H1 (cell line): ENCODE data around the gene KRT14. TPM values are rescaled to one million over a fixed set of nuclear protein-coding genes. Genes with fewer than 3 reads are reported as not detected.
"Not testable (repeated sequence)": the region's sequence is repeated elsewhere in the genome, so short reads cannot be mapped to it uniquely, and the experiment has no call there.

Source experiments
- CTCF ChIA-PET: fragments of 300-600 bp; sonication (Branson Sonifier 250); formaldehyde crosslinking; loops from one replicate; lab custom pipeline; 2021; ENCODE audit not compliant: partially characterized antibody; lab: Charles Lee
- POLR2A ChIA-PET: fragments of 300-600 bp; sonication (Branson Sonifier 250); formaldehyde crosslinking; loops from one replicate; lab custom pipeline; 2021; ENCODE audit warnings: inconsistent platforms; ENCODE audit not compliant: partially characterized antibody; lab: Charles Lee
- DNase-seq, 2 experiments: peaks; one replicate each; pipeline versions ENCODE4 v3.0.0 to v3.0.0-alpha.2; 2010 to 2022; ENCODE audit warnings: low spot score in 2 of 2, low read depth in 1 of 2, mixed read lengths in 1 of 2
- FAIRE-seq: peaks from 2 replicates; lab custom pipeline; 2011; peaks lifted over from hg19 to GRCh38; lab: Jason Lieb, UNC
- H2AFZ ChIP-seq: 2 replicates; pipeline ENCODE4 v1.8.1; 2012; ENCODE audit warnings: low read length, inconsistent platforms
- H2AK5ac ChIP-seq: 2 replicates; pipeline ENCODE4 v1.6.1; 2013; ENCODE audit warnings: low read depth, low read length
- H2BK120ac ChIP-seq: replicated peaks from 2 replicates; pipeline ENCODE3; 2013; ENCODE audit warnings: low read depth, low read length, inconsistent platforms
- H2BK12ac ChIP-seq: 2 replicates; pipeline ENCODE4 v1.6.1; 2013; ENCODE audit warnings: low read depth, low read length
- H2BK15ac ChIP-seq: 2 replicates; pipeline ENCODE4 v1.6.1; 2013; ENCODE audit warnings: low read length
- H2BK20ac ChIP-seq: 2 replicates; pipeline ENCODE4 v1.6.1; 2013; ENCODE audit warnings: low read length
- H2BK5ac ChIP-seq: 2 replicates; pipeline ENCODE4 v1.6.1; 2013; ENCODE audit warnings: low read depth, low read length
- H3K14ac ChIP-seq: 2 replicates; pipeline ENCODE4 v1.6.1; 2013; ENCODE audit warnings: inconsistent platforms; ENCODE audit not compliant: insufficient read length
- H3K18ac ChIP-seq: 2 replicates; pipeline ENCODE4 v1.6.1; 2013; ENCODE audit warnings: low read length; ENCODE audit errors: extremely low read depth
- H3K23ac ChIP-seq: 2 replicates; pipeline ENCODE4 v1.6.1; 2013; ENCODE audit warnings: inconsistent platforms; ENCODE audit not compliant: insufficient read length
- H3K23me2 ChIP-seq: 2 replicates; pipeline ENCODE4 v1.6.1; 2013; ENCODE audit warnings: low read depth, low read length
- H3K27ac ChIP-seq: 2 replicates; pipeline ENCODE4 v1.6.1; 2011; ENCODE audit warnings: low read depth, low read length, inconsistent platforms
- H3K27me3 ChIP-seq, 4 experiments: replicated peaks in 1 of 4; 1 replicate in 1 of 4; 2 replicates in 3 of 4; pipeline versions ENCODE4 v1.6.1 to v1.8.1; 2011 to 2013; ENCODE audit warnings: low read length in 3 of 4, mild to moderate bottlenecking in 3 of 4, inconsistent platforms in 2 of 4, mixed read lengths in 2 of 4, moderate library complexity in 1 of 4; ENCODE audit not compliant: control insufficient read depth in 3 of 4, insufficient read depth in 3 of 4; ENCODE audit errors: extremely low read depth in 1 of 4
- H3K36me3 ChIP-seq, 4 experiments: 2 replicates each; pipeline versions ENCODE4 v1.6.1 to v1.8.1; 2011 to 2013; ENCODE audit warnings: mild to moderate bottlenecking in 4 of 4, low read length in 3 of 4, moderate library complexity in 2 of 4, control low read depth in 1 of 4, inconsistent platforms in 1 of 4; ENCODE audit not compliant: insufficient read depth in 4 of 4, control insufficient read depth in 2 of 4
- H3K4ac ChIP-seq: replicated peaks from 2 replicates; pipeline ENCODE3; 2013; ENCODE audit warnings: low read length, low read depth, mixed read lengths, inconsistent platforms; ENCODE audit not compliant: insufficient read length
- H3K4me1 ChIP-seq, 4 experiments: replicated peaks in 1 of 4; 1 replicate in 1 of 4; 2 replicates in 3 of 4; pipeline versions ENCODE4 v1.6.1 to v1.8.1; 2011 to 2013; ENCODE audit warnings: low read length in 3 of 4, inconsistent platforms in 2 of 4, mixed read lengths in 1 of 4; ENCODE audit not compliant: insufficient read depth in 4 of 4, control insufficient read depth in 3 of 4
- H3K4me2 ChIP-seq, 2 experiments: 2 replicates each; pipeline versions ENCODE4 v1.6.1 to v1.8.1; 2011 to 2013; ENCODE audit warnings: low read depth in 2 of 2, low read length in 2 of 2, control low read depth in 1 of 2, inconsistent platforms in 1 of 2, mild to moderate bottlenecking in 1 of 2; ENCODE audit not compliant: insufficient read depth in 1 of 2
- H3K4me3 ChIP-seq, 4 experiments: fragments of 200-600, 300-600 bp in 1 of 4; sonication (generic), shearing (Covaris generic), sonication (Bioruptor Twin) in 1 of 4; 2 replicates each; pipeline versions ENCODE4 v1.5.1 to v1.8.1; 2011 to 2016; ENCODE audit warnings: low read length in 4 of 4, low read depth in 3 of 4, control low read depth in 2 of 4, inconsistent platforms in 2 of 4, mild to moderate bottlenecking in 2 of 4, mixed read lengths in 1 of 4, moderate library complexity in 1 of 4; ENCODE audit not compliant: insufficient read depth in 2 of 4; ENCODE audit errors: extremely low read depth in 1 of 4
- H3K56ac ChIP-seq: replicated peaks from 2 replicates; pipeline ENCODE3; 2013; ENCODE audit warnings: low read depth, mild to moderate bottlenecking, mixed read lengths, low read length, inconsistent platforms; ENCODE audit not compliant: insufficient read length
- H3K79me1 ChIP-seq: 2 replicates; pipeline ENCODE4 v1.6.1; 2013; ENCODE audit warnings: low read depth, low read length, control low read depth
- H3K79me2 ChIP-seq, 2 experiments: 2 replicates each; pipeline versions ENCODE4 v1.6.1 to v1.8.1; 2012 to 2013; ENCODE audit warnings: low read length in 2 of 2, mild to moderate bottlenecking in 2 of 2, inconsistent platforms in 1 of 2; ENCODE audit not compliant: insufficient read depth in 2 of 2, control insufficient read depth in 1 of 2
- H3K9ac ChIP-seq, 4 experiments: replicated peaks in 1 of 4; 1 replicate in 1 of 4; 2 replicates in 3 of 4; pipeline versions ENCODE4 v1.6.1 to v1.8.1; 2011 to 2013; ENCODE audit warnings: low read depth in 3 of 4, low read length in 3 of 4, control low read depth in 2 of 4, mild to moderate bottlenecking in 2 of 4, moderate library complexity in 2 of 4, inconsistent platforms in 1 of 4; ENCODE audit errors: extremely low read depth in 1 of 4
- H3K9me3 ChIP-seq, 2 experiments: 2 replicates each; pipeline versions ENCODE4 v1.6.1 to v1.8.1; 2012 to 2013; ENCODE audit warnings: mild to moderate bottlenecking in 2 of 2, moderate library complexity in 2 of 2, control low read depth in 1 of 2, inconsistent platforms in 1 of 2, low read depth in 1 of 2, low read length in 1 of 2, mixed read lengths in 1 of 2; ENCODE audit not compliant: insufficient read depth in 2 of 2
- H4K20me1 ChIP-seq, 2 experiments: replicated peaks in 1 of 2; 2 replicates each; pipeline versions ENCODE3 to v1.8.1; 2011 to 2013; ENCODE audit warnings: inconsistent platforms in 2 of 2, low read length in 2 of 2, mild to moderate bottlenecking in 1 of 2; ENCODE audit not compliant: insufficient read depth in 2 of 2, control insufficient read depth in 1 of 2
- H4K5ac ChIP-seq: 2 replicates; pipeline ENCODE4 v1.6.1; 2013; ENCODE audit warnings: low read length, low read depth, mixed read lengths, inconsistent platforms; ENCODE audit not compliant: insufficient read length
- H4K8ac ChIP-seq: 2 replicates; pipeline ENCODE4 v1.8.0; 2013; ENCODE audit warnings: mild to moderate bottlenecking, moderate library complexity, low read length, inconsistent platforms; ENCODE audit not compliant: insufficient read depth; ENCODE audit errors: extremely low read depth
- H4K91ac ChIP-seq: replicated peaks from 2 replicates; pipeline ENCODE3; 2013; ENCODE audit warnings: low read length, mixed read lengths, inconsistent platforms; ENCODE audit not compliant: insufficient read length
- CTCF ChIP-seq, 3 experiments: IDR thresholded peaks; 1 replicate in 2 of 3; 2 replicates in 1 of 3; pipeline versions ENCODE4 v1.5.1 to v1.6.1; 2011; ENCODE audit warnings: low read length in 3 of 3, mild to moderate bottlenecking in 3 of 3, inconsistent platforms in 2 of 3, low read depth in 1 of 3, moderate library complexity in 1 of 3; ENCODE audit not compliant: insufficient read depth in 1 of 3; ENCODE audit errors: control extremely low read depth in 1 of 3
- WGBS, 2 experiments: shearing (Covaris generic) in 1 of 2; methylation state at CpG; one replicate each; pipeline versions ENCODE4 v1.1.6 to v1.1.7; 2013 to 2015; ENCODE audit warnings: low lambda C conversion rate in 2 of 2, mixed read lengths in 2 of 2, inconsistent platforms in 1 of 2, low coverage in 1 of 2, missing lambda C conversion rate in 1 of 2; ENCODE audit not compliant: insufficient replicate concordance in 2 of 2, insufficient coverage in 1 of 2, insufficient read length in 1 of 2; ENCODE audit errors: extremely low coverage in 1 of 2, missing lambda C conversion rate in 1 of 2; 5-methylcytosine and 5-hydroxymethylcytosine counted together
- polyA plus RNA-seq, 7 experiments: library from polyadenylated mRNA; depleted of rRNA in 3 of 7; stranded (reverse) in 5 of 7; unstranded in 2 of 7; fragments of >200 nt in 5 of 7; fragments of 200-250 nt in 2 of 7; gene quantifications; 1 replicate in 5 of 7; 2 replicates in 1 of 7; 4 replicates in 1 of 7; pipeline versions ENCODE4 v1.2.1 to v1.2.3, GENCODE V29; 2011 to 2013; ENCODE audit warnings: missing spikeins in 2 of 7, mixed read lengths in 2 of 7
- total RNA-seq: library from RNA; stranded (reverse); fragmentation: NEBNext Ultra II Directional; extraction: Animal tissue kit (Norgen Biotek cat#: 25700); gene quantifications from 2 replicates; pipeline ENCODE4 v1.2.1, GENCODE V29; 2021

KRT14 gene
- total and polyA plus RNA-seq, 2 of the 8 experiments (the other 6 are each of a cell fraction or from before 2014, with no cell fraction given), result 0.35 TPM; not detected in 1

DNA sequence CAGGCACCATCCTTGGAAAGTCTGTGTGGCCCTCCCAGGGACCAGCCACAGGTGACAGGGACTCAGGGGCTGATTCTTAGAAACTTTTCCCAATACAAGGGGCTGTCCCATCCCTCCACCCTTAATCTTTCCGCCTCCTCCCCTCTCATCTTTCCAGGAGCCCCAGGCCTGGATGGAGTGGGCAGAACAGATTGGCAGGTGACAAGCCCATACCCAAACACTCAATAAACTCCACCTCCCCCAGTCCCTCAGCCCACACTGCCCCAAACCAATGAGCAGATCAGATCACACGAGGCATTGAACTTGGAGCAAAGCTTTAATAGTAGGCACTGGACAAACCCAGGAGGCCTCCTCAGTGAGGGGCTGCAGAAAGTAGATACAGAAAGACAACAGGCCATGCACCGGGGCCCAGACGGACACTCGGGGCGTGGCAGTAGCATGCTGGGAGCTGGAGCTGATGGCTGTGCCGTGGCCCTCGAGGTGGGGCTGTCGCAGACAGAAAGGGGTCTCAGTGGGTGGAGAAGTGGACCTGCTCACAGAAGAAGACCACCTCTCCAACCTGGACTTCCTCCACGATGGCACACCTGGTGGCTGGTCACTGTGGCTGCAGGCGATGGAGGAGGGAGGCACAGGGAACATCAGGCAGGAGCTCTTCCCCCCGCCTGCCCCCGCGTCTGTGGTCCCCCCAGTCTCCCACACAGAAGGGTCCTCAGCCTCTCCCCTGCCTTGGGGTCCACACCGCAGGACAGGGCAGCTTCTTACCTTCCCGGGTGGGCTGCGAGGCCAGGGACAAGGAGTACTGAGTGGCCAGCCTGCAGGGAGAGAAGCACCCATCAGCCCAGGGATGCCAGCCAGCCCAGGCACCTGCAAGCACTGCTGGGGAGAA is 39.6 kb upstream of the KRT14 start:
- FAIRE-seq, H3K9ac ChIP-seq: not testable (repeated sequence)

More for the DNA sequence above, 39.6 kb upstream of the KRT14 start:
- not testable (repeated sequence) for H2BK5ac ChIP-seq, H3K18ac ChIP-seq, H2BK20ac ChIP-seq, H2AFZ ChIP-seq, H3K4ac ChIP-seq, H3K56ac ChIP-seq, H3K4me3 ChIP-seq, H2BK120ac ChIP-seq, H2BK15ac ChIP-seq, H3K27me3 ChIP-seq, H3K9me3 ChIP-seq, H2AK5ac ChIP-seq, H3K23me2 ChIP-seq, H4K20me1 ChIP-seq, H4K91ac ChIP-seq, H4K8ac ChIP-seq, H3K27ac ChIP-seq, H3K4me1 ChIP-seq, DNase-seq, H3K79me1 ChIP-seq, H3K36me3 ChIP-seq, H3K14ac ChIP-seq, H3K23ac ChIP-seq, H3K79me2 ChIP-seq, H4K5ac ChIP-seq, H3K4me2 ChIP-seq, H2BK12ac ChIP-seq
- WGBS, 2 experiments, result 86% methylated on average over 15 of the region's 17 CpGs; no CpG with 5 or more reads in 1 of the 2 experiments
- POLR2A ChIA-PET, result interaction anchor here (1.2 kb wide), 1 partner anchor 98 kb away, joined by 3 read pairs; the partner anchor contains the start of gene KRT19
- peak in 1 of 3 experiments; percentile 15; a peak in 1 of 4 replicates for TF ChIP-seq CTCF (IDR thresholded peaks at IDR 0.05; ENCODE audit: control extremely low read depth in 1 of 3, insufficient read depth in 1 of 3, low read depth in 1 of 3, low read length in 3 of 3)
- CTCF ChIA-PET, result interaction anchor here (0.9 to 14.5 kb wide), 6 partner anchors 9 to 77 kb away, joined by 3 to 103 read pairs (median 9); no protein-coding TSS in a partner anchor
